ENCODE results near the gene HNRNPUL2. TPM values are rescaled to one million over a fixed set of nuclear protein-coding genes. Genes with fewer than 3 reads are reported as not detected.

Gene HNRNPUL2
- total and polyA plus RNA-seq, 10 of the 15 experiments (the other 5 are each of a cell fraction or from before 2014, with no cell fraction given), result 1.6 to 72.2 (median 14.9) TPM

GRCh38 chr11:62678770-62679696 is 48.2 kb downstream of the HNRNPUL2 start, which contains the start of gene UBXN1 (continued):
- TF ChIP-seq ATF2 (IDR thresholded peaks at IDR 0.05; ENCODE audit: low read length) (no peak), RUNX3 (IDR thresholded peaks at IDR 0.05; ENCODE audit: low read length) (peak; percentile 47; the same call in 1 of the 2 replicates), USF2 (IDR thresholded peaks at IDR 0.05; ENCODE audit: borderline replicate concordance, low read depth, low read length) (peak; percentile 96), MTA2 (IDR thresholded peaks at IDR 0.05; ENCODE audit: low read depth) (peak; percentile 32; the same call in 1 of the 2 replicates), EZH2 (IDR thresholded peaks at IDR 0.05; ENCODE audit: borderline replicate concordance, control insufficient read depth, low read depth, low read length) (no peak), IKZF2 (IDR thresholded peaks at IDR 0.05) (peak; percentile 79 to 82), CHD1 (IDR thresholded peaks at IDR 0.05; ENCODE audit: low read depth, low read length) (no peak), CREB1 (IDR thresholded peaks at IDR 0.05; ENCODE audit: low read depth) (no peak; the same call in 1 of the 2 replicates), RELB (IDR thresholded peaks at IDR 0.05; ENCODE audit: low read depth) (peak; percentile 96), POU2F2 (IDR thresholded peaks at IDR 0.05; ENCODE audit: borderline replicate concordance, low read depth, low read length) (peak; percentile 75), HDGF (IDR thresholded peaks at IDR 0.05) (no peak), BCLAF1 (IDR thresholded peaks at IDR 0.05) (no peak), SMAD1 (IDR thresholded peaks at IDR 0.05; ENCODE audit: low read depth, partially characterized antibody) (no peak), CBFB (IDR thresholded peaks at IDR 0.05; ENCODE audit: low read depth) (no peak; the same call in 1 of the 2 replicates), SIX5 (IDR thresholded peaks at IDR 0.05; ENCODE audit: low read depth, low read length, severe bottlenecking) (peak; percentile 61), RBBP5 (conservative IDR thresholded peaks at IDR 0.05) (0 out of 2 replicates have a peak, but pooled peaks have one; percentile 69), ZNF274 (IDR thresholded peaks at IDR 0.05; ENCODE audit: insufficient read depth, insufficient read length) (no peak), NKRF (conservative IDR thresholded peaks at IDR 0.05) (peak; percentile 89; the same call in 1 of the 2 replicates), ZNF207 (IDR thresholded peaks at IDR 0.05; ENCODE audit: borderline replicate concordance) (peak; percentile 97), CREM (IDR thresholded peaks at IDR 0.05; ENCODE audit: low read depth) (peak; percentile 75; the same call in 1 of the 2 replicates)

Data from GM12878 (cell line).